Central memory CD8-positive, alpha-beta T cell (primary cell): Measurements from ENCODE around the gene NEGR1.

Experiments
- ATAC-seq: fragments of 150-1000 bp; cut with Tn5 transposase; replicated peaks from 2 replicates; pipeline ENCODE4 v1.10.0; 2022; ENCODE audit warnings: mild to moderate bottlenecking, moderate FRiP score, moderate number of reproducible peaks; ENCODE audit not compliant: poor library complexity, severe bottlenecking; ENCODE audit errors: extremely low read depth
- DNase-seq, 2 donors: peaks; one replicate each; pipeline ENCODE4 v3.0.0; 2021; ENCODE audit warnings: low spot score in 2 of 2
- H3K27ac Mint-ChIP-seq: one replicate; pipeline ENCODE4 v1.8.0; 2022; ENCODE audit warnings: low read depth, mild to moderate bottlenecking, moderate library complexity, mixed read lengths
- H3K27me3 Mint-ChIP-seq: one replicate; pipeline ENCODE4 v1.8.0; 2022; ENCODE audit warnings: mixed read lengths
- H3K36me3 Mint-ChIP-seq: one replicate; pipeline ENCODE4 v1.8.0; 2022; ENCODE audit warnings: mild to moderate bottlenecking, moderate library complexity, mixed read lengths; ENCODE audit not compliant: insufficient read depth
- H3K4me1 Mint-ChIP-seq: one replicate; pipeline ENCODE4 v1.8.0; 2022; ENCODE audit warnings: mixed read lengths
- H3K4me3 Mint-ChIP-seq: one replicate; pipeline ENCODE4 v1.8.0; 2022; ENCODE audit warnings: mild to moderate bottlenecking, moderate library complexity, mixed read lengths
- H3K9me3 Mint-ChIP-seq: one replicate; pipeline ENCODE4 v1.8.0; 2022; ENCODE audit warnings: mixed read lengths

Gene NEGR1

DNA sequence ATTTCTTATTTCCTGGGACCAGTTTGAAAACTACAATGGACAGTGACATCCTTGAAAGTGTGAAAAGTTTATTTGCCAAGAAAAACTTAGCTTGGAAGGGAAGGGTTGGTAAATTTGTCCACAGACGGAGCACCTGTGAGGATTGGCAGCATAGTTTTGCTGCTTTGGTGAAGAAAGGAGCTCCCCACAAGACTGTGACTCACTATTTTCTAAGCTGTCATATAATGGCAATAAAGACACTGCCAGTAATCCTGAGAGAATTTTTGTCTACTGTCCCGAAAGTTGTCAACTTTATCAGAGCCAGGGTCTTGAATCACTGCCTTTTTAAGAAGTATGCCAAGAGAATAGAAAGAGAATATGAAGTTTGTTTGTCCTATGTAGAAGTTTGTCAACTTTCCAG, 230.8 kb downstream of the NEGR1 start:
- DNase-seq (no peak), ATAC-seq (no peak)
- H3K4me3 Mint-ChIP-seq = no peak overlapping the region
- no peak overlapping the region for H3K27ac Mint-ChIP-seq
- H3K4me1 Mint-ChIP-seq = no peaks in the 10 kb centered on the region
- peaks cover 12% of the 10 kb centered on the region for H3K9me3 Mint-ChIP-seq
- no peaks in the 10 kb centered on the region for H3K36me3 Mint-ChIP-seq
- no peaks in the 10 kb centered on the region for H3K27me3 Mint-ChIP-seq

DNA sequence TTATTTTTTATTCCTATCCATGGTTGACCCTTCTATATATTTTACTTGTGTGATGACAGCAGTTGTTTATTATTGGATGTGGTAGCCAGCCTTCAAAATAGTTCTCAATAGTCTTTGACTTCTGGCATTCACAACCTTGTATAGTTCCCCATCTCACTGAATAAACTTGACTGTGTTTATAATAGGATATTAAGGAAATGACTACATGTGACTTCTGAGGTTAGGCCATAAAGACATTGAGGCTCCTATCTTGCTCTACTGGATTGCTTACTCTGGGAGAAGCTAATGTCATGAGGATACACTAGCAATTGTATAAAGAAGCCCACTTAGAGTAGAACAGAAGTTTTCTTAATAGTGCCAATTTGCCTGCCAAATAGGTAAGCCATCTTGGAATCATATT, 231.8 kb downstream of the NEGR1 start:
- Mint-ChIP-seq H3K27me3 (no peaks in the 10 kb centered on the region), H3K27ac (no peak overlapping the region), H3K4me3 (no peak overlapping the region), H3K36me3 (no peaks in the 10 kb centered on the region), H3K9me3 (peaks cover 18% of the 10 kb centered on the region), H3K4me1 (no peaks in the 10 kb centered on the region)
- DNase-seq = no peak
- no peak for ATAC-seq

DNA sequence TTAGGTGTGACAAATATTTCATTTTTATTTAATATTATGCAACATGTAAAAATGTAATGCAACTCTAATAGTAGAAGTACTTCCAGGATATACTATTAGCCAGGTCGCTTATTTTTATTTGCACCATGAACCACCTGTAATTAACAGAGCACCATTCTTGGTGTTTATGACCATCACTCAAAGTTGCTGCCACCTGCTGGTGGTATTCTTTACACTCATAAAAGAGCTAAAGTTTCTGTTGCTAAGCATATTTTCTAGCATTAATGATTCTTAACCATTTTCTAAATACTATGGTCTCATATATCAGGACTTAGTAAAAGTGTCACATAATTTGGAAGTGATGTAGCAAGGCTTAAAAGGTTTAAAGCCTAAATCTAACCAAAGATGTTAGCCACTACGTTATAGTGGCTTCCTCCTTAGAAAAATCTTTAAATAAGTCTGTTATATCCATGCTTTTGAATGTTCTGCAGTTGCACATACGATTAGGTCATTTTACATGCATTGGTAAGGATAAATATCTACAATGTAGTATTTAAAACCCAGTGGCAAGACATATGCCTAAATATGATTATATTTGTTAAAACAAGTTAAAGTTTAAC, 244.5 kb downstream of the NEGR1 start:
- no peaks in the 10 kb centered on the region for H3K27me3 Mint-ChIP-seq
- H3K4me3 Mint-ChIP-seq = no peak overlapping the region
- ATAC-seq (no peak), DNase-seq (no peak)
- H3K36me3 Mint-ChIP-seq = peaks cover 2% of the 10 kb centered on the region
- no peaks in the 10 kb centered on the region for H3K4me1 Mint-ChIP-seq
- peaks cover 12% of the 10 kb centered on the region for H3K9me3 Mint-ChIP-seq
- no peak overlapping the region for H3K27ac Mint-ChIP-seq

GRCh38 chr1:72034827-72035226, 247.5 kb downstream of the NEGR1 start:
- Mint-ChIP-seq H3K27me3 (no peaks in the 10 kb centered on the region), H3K4me1 (no peaks in the 10 kb centered on the region), H3K4me3 (no peak overlapping the region), H3K9me3 (peaks cover 16% of the 10 kb centered on the region), H3K27ac (no peak overlapping the region), H3K36me3 (peaks cover 2% of the 10 kb centered on the region)
- DNase-seq = no peak
- ATAC-seq = no peak

GRCh38 chr1:72023063-72023930, 259.0 kb downstream of the NEGR1 start:
- no peaks in the 10 kb centered on the region for H3K36me3 Mint-ChIP-seq

DNA sequence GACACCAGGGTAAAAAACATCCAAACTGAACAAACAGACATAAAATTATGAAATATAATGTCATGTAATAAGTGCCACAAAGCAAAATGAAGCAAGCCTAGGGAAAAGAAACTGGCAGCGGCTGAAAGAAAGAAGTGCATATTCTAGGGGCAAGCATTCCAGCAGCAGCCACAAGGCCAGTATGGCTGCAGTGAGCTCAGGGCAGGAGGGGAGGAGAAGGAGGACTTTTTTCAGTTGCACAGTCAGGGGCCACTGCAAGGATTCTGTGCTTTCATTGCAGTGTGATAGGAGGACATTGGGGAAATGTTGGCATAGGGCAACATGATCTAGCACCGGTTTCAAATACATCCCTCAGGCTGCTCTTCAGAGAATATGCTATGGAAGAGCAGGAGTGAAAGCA, 263.8 kb downstream of the NEGR1 start:
- Mint-ChIP-seq H3K4me1 (no peaks in the 10 kb centered on the region), H3K9me3 (peaks cover 9% of the 10 kb centered on the region), H3K4me3 (no peak overlapping the region), H3K36me3 (no peaks in the 10 kb centered on the region), H3K27me3 (no peaks in the 10 kb centered on the region), H3K27ac (no peak overlapping the region)
- no peak for ATAC-seq
- DNase-seq = no peak

More at GRCh38 chr1:72023063-72023930, 259.0 kb downstream of the NEGR1 start:
- H3K27ac Mint-ChIP-seq = no peak overlapping the region
- DNase-seq = no peak
- no peak for ATAC-seq
- peaks cover 22% of the 10 kb centered on the region for H3K9me3 Mint-ChIP-seq
- no peak overlapping the region for H3K4me3 Mint-ChIP-seq
- H3K27me3 Mint-ChIP-seq = no peaks in the 10 kb centered on the region
- H3K4me1 Mint-ChIP-seq = no peaks in the 10 kb centered on the region

DNA sequence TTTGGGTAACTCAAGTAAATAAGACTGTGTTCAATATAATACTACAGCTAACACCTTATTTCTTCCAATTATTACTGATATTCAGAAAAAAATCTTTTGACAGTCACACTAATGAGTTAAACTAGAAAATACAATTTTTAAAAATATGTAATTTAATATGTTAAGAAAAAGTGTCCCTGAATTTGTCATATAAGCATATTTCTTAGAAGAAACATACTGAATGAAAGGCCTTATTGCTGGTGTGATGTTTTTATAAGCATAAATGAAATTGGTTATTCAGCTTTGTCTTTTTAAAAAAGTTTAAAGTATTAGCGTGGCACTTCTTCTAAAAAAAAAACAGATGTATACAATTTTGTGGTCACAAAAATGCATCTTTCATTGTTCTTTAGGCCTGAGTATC, 267.3 kb downstream of the NEGR1 start:
- Mint-ChIP-seq H3K4me1 (no peaks in the 10 kb centered on the region), H3K36me3 (no peaks in the 10 kb centered on the region), H3K9me3 (peaks cover 16% of the 10 kb centered on the region), H3K27me3 (no peaks in the 10 kb centered on the region), H3K4me3 (no peak overlapping the region), H3K27ac (no peak overlapping the region)
- no peak for ATAC-seq
- DNase-seq = no peak

- DNase-seq (no peak), ATAC-seq (no peak)
- H3K27me3 Mint-ChIP-seq = no peaks in the 10 kb centered on the region
- no peaks in the 10 kb centered on the region for H3K4me1 Mint-ChIP-seq
- no peaks in the 10 kb centered on the region for H3K36me3 Mint-ChIP-seq
- H3K27ac Mint-ChIP-seq = no peak overlapping the region
- no peak overlapping the region for H3K4me3 Mint-ChIP-seq
- H3K9me3 Mint-ChIP-seq = peaks cover 12% of the 10 kb centered on the region
Observed at GRCh38 chr1:72013161-72013560, 269.2 kb downstream of the NEGR1 start.

DNA sequence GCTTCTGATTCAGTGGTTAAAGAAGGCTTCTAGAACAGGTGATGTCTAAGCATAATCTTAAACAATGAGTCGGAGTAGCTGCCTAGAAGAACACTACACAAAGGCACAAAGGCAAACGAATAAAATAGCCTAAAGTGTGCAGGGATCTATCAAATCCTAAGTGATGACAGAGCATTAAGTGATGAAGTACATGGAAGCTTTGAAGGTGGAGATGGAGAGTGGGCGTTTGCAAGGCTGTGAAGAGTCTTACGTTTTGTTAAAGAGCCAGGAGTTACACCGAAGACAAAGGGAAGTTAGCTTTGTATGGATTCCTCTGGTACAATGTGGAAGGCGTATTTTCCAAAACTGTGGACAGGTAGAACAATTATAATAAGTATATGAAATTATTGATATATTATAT, 270.6 kb downstream of the NEGR1 start:
- Mint-ChIP-seq H3K27me3 (no peaks in the 10 kb centered on the region), H3K4me1 (no peaks in the 10 kb centered on the region), H3K9me3 (peaks cover 12% of the 10 kb centered on the region), H3K27ac (no peak overlapping the region), H3K4me3 (no peak overlapping the region), H3K36me3 (no peaks in the 10 kb centered on the region)
- ATAC-seq = no peak
- DNase-seq = no peak

- no peaks in the 10 kb centered on the region for H3K4me1 Mint-ChIP-seq
Observed at GRCh38 chr1:72010094-72010431, 272.3 kb downstream of the NEGR1 start.

DNA sequence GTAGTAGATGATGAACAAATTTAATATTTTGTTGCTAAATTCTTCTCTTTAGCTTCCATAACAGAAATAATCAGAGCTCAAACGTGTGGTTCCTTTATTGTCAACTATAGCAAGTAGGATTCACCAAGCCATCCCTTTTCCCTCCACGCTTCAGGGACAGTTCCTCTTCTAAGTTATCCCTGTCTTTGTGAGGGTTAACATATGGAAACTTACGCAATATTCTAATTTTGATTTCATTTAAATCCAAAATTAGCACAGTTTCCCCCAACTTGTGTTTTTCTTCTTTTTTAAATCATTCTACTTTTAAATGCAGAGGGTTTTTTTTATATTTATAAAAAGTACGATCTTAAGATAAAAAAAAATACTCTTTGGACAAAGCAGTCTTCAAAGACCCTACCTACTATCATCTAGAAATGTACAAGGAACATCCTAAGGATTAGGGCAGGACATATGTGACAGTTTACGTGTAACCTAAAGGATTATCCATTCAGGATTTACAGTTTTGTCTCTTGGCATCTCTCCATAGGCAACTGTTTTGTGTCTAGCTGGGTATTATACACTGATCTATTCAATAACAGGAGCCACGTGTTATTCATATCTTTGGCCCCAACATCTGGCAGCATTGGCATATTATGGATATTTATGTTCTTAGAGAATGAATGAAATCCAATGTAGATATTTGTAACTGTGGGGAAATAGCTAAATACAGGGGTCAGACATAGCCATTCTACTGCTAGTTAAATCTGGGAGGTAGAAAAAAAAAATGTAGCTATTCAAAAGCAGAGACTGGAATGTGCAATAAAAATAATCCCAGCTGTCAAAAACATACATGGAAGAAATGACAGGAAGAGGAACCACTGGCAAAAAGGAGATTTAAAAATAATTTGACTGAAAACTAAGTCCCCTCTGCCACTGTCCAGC, 272.9 kb downstream of the NEGR1 start:
- Mint-ChIP-seq H3K36me3 (no peaks in the 10 kb centered on the region), H3K27me3 (no peaks in the 10 kb centered on the region), H3K4me3 (no peak overlapping the region), H3K27ac (no peak overlapping the region), H3K9me3 (peaks cover 12% of the 10 kb centered on the region), H3K4me1 (no peaks in the 10 kb centered on the region)
- DNase-seq (no peak), ATAC-seq (no peak)

More at GRCh38 chr1:72010094-72010431, 272.3 kb downstream of the NEGR1 start:
- peaks cover 12% of the 10 kb centered on the region for H3K9me3 Mint-ChIP-seq
- no peaks in the 10 kb centered on the region for H3K27me3 Mint-ChIP-seq
- ATAC-seq = no peak
- no peak for DNase-seq
- no peak overlapping the region for H3K27ac Mint-ChIP-seq
- no peaks in the 10 kb centered on the region for H3K36me3 Mint-ChIP-seq
- H3K4me3 Mint-ChIP-seq = no peak overlapping the region

- H3K27me3 Mint-ChIP-seq = no peaks in the 10 kb centered on the region
- peaks cover 12% of the 10 kb centered on the region for H3K9me3 Mint-ChIP-seq
- no peak overlapping the region for H3K27ac Mint-ChIP-seq
- no peaks in the 10 kb centered on the region for H3K4me1 Mint-ChIP-seq
- no peak overlapping the region for H3K4me3 Mint-ChIP-seq
- DNase-seq (no peak), ATAC-seq (no peak)
- no peaks in the 10 kb centered on the region for H3K36me3 Mint-ChIP-seq
Observed at GRCh38 chr1:72007312-72007711, 275.0 kb downstream of the NEGR1 start.
